HT-29 (cell line): Measurements from ENCODE around the gene FBXL17. TPM values are rescaled to one million over a fixed set of nuclear protein-coding genes. Genes with fewer than 3 reads are reported as not detected.

Experiments used
- DNase-seq: peaks from one replicate; pipeline ENCODE4 v3.0.0-alpha.2; 2015; ENCODE audit warnings: low spot score
- total RNA-seq: library from RNA; depleted of rRNA; stranded (reverse); fragments of >200 nt; shearing (Covaris generic); gene quantifications from 2 replicates; pipeline ENCODE4 v1.2.3, GENCODE V29; 2014

FBXL17 gene
- total RNA-seq, 1 experiment from 2014 or later: 7.5 TPM

DNA sequence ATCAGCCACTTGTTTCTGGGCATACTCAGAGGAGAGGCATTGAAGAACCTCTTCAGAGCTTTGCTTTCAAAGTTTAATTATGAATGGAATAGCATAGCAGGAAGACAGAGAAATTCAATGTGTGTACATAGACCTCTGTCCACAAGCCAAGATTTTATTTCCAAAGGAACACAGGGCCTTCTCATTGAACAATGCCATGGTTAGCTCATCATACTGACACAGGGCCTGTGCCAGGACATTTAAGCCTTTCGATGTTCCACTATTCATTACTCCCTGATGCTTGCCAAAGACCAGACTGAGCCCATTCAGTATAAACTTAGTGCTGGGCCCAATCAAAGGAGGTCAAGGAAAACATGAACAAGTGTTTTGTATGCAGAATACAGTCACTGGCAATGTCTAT is 280.8 kb downstream of the FBXL17 start:
- DNase-seq: no peak

DNA sequence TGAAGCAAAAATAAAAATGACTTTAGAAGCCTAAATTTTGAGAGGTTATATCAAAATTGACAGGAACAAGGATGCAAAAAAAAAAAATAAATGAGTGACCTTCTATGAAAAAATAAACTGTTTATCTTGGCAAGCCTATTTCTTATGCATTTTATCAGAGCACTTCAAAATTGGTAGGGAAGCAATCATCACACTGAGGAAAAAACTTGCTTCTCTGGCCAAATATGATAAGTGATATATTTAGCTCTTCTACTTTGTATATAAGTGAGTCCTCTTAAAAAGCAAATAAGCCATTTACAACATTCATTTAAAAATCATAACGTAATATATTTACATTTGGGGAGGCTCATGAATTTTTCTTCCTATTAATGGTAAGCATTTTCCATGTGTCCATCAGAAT is 287.1 kb downstream of the FBXL17 start:
- DNase-seq: no peak

- DNase-seq: peak; percentile 10
These were observed 288.7 kb downstream of the FBXL17 start for GRCh38 chr5:108093186-108093585.

DNA sequence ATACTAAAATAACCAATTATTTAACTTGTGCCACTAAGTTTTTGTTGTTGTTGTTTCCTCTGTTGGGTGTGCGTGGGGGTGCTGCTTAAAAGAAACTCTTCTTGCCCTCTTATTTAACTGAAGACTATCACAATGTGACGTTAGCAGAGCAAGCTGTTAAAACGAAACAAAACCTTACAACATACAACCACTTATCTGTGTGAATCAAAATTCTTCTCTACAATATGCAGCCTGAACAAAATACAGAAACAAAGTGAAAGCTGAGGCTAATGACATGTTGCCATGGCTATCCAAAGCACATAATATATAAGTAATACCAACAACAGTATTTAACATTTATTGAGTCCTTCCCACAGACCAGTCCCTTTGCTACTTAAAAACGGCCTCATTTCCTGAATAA is 291.0 kb downstream of the FBXL17 start:
- no peak for DNase-seq

GRCh38 chr5:108084105-108084504 is 297.8 kb downstream of the FBXL17 start:
- DNase-seq: no peak

DNA sequence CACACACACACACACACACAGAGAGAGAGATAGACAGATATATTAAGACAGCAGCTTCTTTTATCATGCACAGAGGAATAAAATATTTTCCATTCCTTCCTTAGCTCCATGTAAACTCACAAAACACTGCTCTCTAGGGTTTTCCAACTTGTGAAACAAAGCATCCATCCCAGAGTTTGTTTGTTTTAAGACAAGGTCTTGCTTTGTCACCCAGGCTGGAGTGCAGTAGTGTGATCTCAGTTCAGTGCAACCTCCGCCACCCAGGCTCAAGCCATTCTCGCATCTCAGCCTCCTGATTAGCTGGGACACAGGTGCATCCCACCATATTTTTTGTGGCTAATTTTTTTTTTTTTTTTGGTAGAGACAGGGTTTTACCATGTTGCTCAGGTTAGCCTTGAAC is 298.7 kb downstream of the FBXL17 start:
- no peak for DNase-seq

DNA sequence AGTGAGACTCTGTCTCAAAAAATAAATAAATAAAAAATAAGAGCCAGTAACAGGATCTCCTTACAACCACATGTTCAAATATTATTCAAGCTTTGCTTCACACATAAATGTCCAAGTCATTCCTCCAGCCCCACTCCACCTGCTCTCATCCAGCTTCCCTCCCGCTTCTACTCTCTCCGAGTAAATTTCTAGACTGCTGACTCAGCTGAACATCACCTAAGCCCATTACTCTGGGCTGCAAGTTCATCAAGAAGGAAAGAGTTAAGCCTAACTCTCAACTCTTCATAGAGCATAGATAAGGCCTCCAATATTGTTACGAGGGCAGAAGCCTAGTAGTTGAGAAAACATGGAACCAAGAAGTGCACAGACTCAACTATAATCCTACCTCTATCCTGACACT is 300.2 kb downstream of the FBXL17 start:
- no peak for DNase-seq

DNA sequence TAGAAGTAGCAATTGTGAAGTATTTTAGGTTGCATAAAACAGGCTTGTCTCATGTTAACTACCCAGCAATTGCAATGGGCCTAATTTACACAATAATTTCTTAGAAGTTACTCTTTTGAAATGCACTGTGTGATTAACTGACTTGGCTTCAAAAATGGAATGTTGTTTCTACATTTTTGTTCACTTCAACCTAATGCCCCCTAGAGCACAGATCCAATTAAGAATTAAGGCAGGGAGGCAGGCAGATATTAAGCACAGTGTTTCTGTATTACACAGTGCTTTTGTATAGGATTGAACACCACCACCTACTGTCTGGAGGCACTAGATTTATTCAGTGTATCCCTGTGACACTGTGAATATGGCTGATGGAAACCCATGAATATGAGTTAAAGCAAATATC is 302.1 kb downstream of the FBXL17 start:
- peak; percentile 12 for DNase-seq

DNA sequence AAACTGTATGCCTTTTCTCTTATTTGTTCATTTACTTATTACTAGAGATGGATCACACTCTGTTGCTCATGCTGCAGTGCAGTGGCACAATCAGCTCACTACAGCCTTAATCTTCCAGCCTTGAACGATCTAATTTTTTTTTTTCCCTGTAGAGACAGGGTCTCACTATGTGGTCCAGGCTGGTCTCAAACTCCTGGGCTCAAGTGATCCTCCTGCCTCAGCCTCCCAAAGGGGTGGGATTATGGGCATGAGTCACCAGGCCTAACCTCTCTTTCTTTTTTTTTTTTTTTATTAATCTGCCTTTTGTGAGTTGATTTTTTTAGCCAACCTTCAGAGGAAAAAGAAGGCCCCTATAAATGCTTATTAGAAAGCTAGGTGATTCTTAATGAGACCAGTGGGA is 303.0 kb downstream of the FBXL17 start:
- no peak for DNase-seq

GRCh38 chr5:108078345-108078744 is 303.6 kb downstream of the FBXL17 start:
- no peak for DNase-seq

DNA sequence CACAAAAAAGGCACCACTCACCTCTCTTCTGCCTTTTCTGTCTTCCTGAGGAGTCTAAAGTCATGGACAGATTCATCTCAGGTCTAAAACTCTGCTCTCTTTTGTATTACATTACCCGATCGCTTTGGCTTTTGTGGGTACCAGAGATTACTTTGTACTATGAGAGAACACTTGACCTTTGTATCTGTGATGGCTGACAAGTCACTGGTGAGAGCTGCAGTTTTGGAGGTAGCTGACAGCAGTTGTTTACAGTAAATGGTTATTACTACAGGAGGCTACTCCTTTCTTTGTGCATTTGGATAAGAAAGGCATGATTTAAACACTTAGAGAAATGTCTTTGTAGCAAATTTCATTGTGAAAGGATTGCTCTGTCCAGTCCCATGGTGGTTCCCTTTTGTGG is 307.3 kb downstream of the FBXL17 start:
- no peak for DNase-seq

GRCh38 chr5:108064302-108064701 is 317.6 kb downstream of the FBXL17 start:
- DNase-seq: no peak

GRCh38 chr5:108061941-108062340 is 320.0 kb downstream of the FBXL17 start:
- DNase-seq: no peak

DNA sequence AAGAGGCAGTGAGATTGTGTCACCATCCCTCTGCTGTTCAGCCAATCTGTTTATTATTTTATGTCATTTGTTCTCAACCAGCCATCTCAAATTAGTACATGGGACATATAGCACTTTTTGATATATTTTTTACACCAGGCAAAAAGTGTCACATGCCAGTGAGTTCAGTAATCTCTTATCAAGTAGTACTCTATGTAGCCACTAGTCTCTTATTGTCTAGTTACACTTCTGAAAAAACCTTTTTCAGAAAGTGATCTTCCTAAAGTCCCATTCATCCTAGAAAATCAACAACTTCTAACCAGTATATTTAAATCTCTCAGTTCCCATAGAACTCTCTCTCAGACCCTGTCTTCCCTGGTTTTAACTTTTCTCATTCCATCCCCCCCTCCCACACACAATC is 321.6 kb downstream of the FBXL17 start:
- no peak for DNase-seq

DNA sequence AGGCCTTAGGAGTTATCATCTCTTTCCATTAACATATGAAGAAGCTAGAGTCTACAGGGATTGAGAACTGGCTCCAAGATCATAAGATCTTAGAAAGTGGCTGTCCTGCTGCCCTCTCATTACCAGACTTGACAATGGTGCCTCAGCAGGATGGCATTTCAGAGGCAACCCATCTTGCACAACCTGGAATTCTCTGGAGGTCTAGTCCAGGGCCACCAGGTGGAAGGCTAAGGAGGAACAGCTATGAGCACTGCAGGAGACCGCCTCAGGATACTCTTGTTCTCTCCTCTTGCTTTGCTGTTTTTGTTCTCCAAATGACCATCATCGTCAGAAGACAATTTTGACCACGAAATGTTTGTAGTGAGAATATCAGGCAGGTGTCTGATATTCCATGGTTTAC is 322.6 kb downstream of the FBXL17 start:
- no peak for DNase-seq

DNA sequence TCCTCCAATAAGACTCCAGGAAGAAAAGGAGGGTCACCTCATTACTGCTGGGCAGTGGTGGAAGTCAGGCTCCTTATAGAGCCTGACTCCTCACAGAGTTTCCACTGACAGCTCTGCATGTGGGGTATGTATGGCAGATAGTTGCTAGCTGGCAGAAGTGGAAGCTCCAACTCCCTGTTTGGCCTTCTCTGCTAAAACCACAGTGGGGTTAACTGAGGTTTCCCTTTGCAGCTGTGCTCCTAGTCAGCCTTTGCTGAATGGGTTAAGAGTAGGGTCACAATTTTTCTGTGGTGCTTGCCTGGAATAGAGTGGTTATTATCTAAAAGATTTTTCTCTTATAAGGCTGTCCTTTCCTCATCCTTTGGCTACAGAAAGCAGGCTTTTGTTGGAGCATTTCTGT is 327.5 kb downstream of the FBXL17 start:
- no peak for DNase-seq

GRCh38 chr5:108046955-108047670 is 334.8 kb downstream of the FBXL17 start:
- no peak for DNase-seq

DNA sequence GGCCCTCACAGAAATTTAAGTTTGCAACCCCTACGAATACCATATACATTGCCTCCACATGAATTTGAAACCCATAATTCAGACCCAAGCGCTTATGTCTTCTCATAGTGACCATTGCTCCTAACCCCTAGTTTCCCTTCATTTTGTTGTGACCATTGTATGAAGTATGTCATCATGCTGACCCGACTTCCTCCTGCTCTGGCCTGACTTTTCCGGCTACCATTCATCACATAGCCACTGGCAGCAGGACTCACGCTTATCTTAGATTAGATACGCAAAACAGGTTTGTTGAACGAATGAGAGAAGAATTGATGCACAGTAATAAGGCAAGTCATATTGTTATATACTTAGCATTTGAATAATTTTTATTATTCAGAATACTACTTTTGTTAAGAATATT is 345.4 kb downstream of the FBXL17 start:
- no peak for DNase-seq

GRCh38 chr5:108028883-108029282 is 353.0 kb downstream of the FBXL17 start:
- DNase-seq: no peak

DNA sequence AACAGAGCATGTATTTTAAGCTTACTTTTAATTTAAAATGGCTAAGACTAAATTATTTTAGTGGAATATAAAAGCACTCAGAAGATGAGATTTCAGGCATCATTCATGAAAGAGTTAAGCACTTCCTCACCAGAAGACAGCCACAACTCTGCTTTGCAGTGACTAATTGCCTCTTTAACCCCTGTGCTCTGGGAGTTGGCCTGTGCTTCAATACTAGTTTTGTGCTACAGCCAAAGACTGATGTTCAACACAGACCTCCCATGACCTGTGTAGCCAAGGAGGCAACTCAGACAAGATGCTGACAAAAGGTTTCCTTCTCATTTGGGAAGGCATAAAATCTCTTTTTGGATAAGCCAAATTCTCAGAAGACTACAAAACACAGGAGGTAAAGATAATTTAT is 353.5 kb downstream of the FBXL17 start:
- DNase-seq: no peak

- DNase-seq: no peak
These were observed 355.9 kb downstream of the FBXL17 start for GRCh38 chr5:108025957-108026356.

- no peak for DNase-seq
These were observed 356.9 kb downstream of the FBXL17 start for GRCh38 chr5:108024986-108025385.

DNA sequence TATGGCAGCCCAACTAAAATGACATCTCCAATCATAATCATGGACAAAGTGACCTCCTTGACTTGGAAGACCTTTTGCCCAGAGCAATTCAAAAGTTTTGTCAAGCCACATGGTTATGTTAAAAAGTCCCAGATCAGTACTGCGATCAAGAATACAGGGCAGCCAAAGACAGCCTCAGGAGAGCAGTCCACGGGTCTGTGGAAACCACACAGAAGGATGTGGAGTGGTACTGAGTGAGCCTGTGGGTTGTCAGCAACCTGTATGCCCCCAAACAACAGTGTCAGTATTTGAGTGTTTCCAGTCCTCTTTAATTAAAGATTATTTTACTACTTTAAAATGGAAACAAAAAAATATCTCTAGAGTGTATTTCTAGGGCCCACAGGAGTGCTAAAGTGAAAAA is 365.8 kb downstream of the FBXL17 start:
- DNase-seq: no peak

GRCh38 chr5:108006791-108007190 is 375.1 kb downstream of the FBXL17 start:
- no peak for DNase-seq
